ENCODE results near the gene BCL10. TPM values are rescaled to one million over a fixed set of nuclear protein-coding genes. Genes with fewer than 3 reads are reported as not detected.

The BCL10 gene
- polyA plus RNA-seq, 1 donor from 2014 or later = 17.3 TPM

- Histone ChIP-seq H3K4me3 (ENCODE audit: low read length) (no peak overlapping the region), H3K79me2 (replicated peaks; ENCODE audit: insufficient read depth, low read length) (no peaks in the 10 kb centered on the region), H3K9me2 (ENCODE audit: insufficient read depth, low read length) (no peaks in the 10 kb centered on the region), H3K4me2 (ENCODE audit: low read length) (no peak overlapping the region), H3K36me3 (ENCODE audit: insufficient read depth, low read length) (no peaks in the 10 kb centered on the region), H3K27ac (ENCODE audit: low read length) (no peak overlapping the region), H3K9ac (ENCODE audit: low read length) (no peak overlapping the region), H3K27me3 (ENCODE audit: insufficient read depth, low read depth, low read length) (no peaks in the 10 kb centered on the region), H4K20me1 (ENCODE audit: insufficient read depth) (no peaks in the 10 kb centered on the region), H3K9me3 (ENCODE audit: low read length) (no peaks in the 10 kb centered on the region), H2AFZ (ENCODE audit: low read depth, low read length) (no peak overlapping the region), H3F3A (ENCODE audit: insufficient read depth, low read length, poor library complexity, severe bottlenecking) (no peaks in the 10 kb centered on the region)
- no peak for TF ChIP-seq EZH2 (IDR thresholded peaks at IDR 0.05; ENCODE audit: borderline replicate concordance, insufficient read depth, low read length, poor library complexity, severe bottlenecking)
- TF ChIP-seq REST (IDR thresholded peaks at IDR 0.05; ENCODE audit: borderline replicate concordance) = no peak
- no peak for TF ChIP-seq EP300 (conservative IDR thresholded peaks at IDR 0.05; ENCODE audit: poor library complexity, severe bottlenecking)
- TF ChIP-seq RAD21 (conservative IDR thresholded peaks at IDR 0.05) = no peak
- TF ChIP-seq POLR2AphosphoS5 (IDR thresholded peaks at IDR 0.05) = no peak
- no peak for TF ChIP-seq TAF1 (IDR thresholded peaks at IDR 0.05; ENCODE audit: low read depth)
- TF ChIP-seq, protein P1, sequence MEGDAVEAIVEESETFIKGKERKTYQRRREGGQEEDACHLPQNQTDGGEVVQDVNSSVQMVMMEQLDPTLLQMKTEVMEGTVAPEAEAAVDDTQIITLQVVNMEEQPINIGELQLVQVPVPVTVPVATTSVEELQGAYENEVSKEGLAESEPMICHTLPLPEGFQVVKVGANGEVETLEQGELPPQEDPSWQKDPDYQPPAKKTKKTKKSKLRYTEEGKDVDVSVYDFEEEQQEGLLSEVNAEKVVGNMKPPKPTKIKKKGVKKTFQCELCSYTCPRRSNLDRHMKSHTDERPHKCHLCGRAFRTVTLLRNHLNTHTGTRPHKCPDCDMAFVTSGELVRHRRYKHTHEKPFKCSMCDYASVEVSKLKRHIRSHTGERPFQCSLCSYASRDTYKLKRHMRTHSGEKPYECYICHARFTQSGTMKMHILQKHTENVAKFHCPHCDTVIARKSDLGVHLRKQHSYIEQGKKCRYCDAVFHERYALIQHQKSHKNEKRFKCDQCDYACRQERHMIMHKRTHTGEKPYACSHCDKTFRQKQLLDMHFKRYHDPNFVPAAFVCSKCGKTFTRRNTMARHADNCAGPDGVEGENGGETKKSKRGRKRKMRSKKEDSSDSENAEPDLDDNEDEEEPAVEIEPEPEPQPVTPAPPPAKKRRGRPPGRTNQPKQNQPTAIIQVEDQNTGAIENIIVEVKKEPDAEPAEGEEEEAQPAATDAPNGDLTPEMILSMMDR (IDR thresholded peaks at IDR 0.05; ENCODE audit: poor library complexity, severe bottlenecking) = no peak
- TF ChIP-seq MXI1 (conservative IDR thresholded peaks at IDR 0.05; ENCODE audit: poor library complexity, severe bottlenecking) = no peak
- no peak for TF ChIP-seq SMC3 (conservative IDR thresholded peaks at IDR 0.05; ENCODE audit: poor library complexity)
These were observed 20.5 kb upstream of the BCL10 start for GRCh38 chr1:85296980-85297379.

- no peaks in the 10 kb centered on the region for H3K9me3 ChIP-seq (ENCODE audit: low read length)
- no peaks in the 10 kb centered on the region for H3F3A ChIP-seq (ENCODE audit: insufficient read depth, low read length, poor library complexity, severe bottlenecking)
- TF ChIP-seq POLR2AphosphoS5 (IDR thresholded peaks at IDR 0.05) (no peak), EP300 (conservative IDR thresholded peaks at IDR 0.05; ENCODE audit: poor library complexity, severe bottlenecking) (no peak), RAD21 (conservative IDR thresholded peaks at IDR 0.05) (no peak)
- TF ChIP-seq, protein P1 (IDR thresholded peaks at IDR 0.05; ENCODE audit: poor library complexity, severe bottlenecking) = no peak
- no peak overlapping the region for H3K4me3 ChIP-seq (ENCODE audit: low read length)
- no peak overlapping the region for H3K4me2 ChIP-seq (ENCODE audit: low read length)
- H4K20me1 ChIP-seq (ENCODE audit: insufficient read depth) = no peaks in the 10 kb centered on the region
- H3K27me3 ChIP-seq (ENCODE audit: insufficient read depth, low read depth, low read length) = no peaks in the 10 kb centered on the region
- no peak overlapping the region for H2AFZ ChIP-seq (ENCODE audit: low read depth, low read length)
- H3K36me3 ChIP-seq (ENCODE audit: insufficient read depth, low read length) = no peaks in the 10 kb centered on the region
- H3K9ac ChIP-seq (ENCODE audit: low read length) = no peak overlapping the region
- no peaks in the 10 kb centered on the region for H3K79me2 ChIP-seq (replicated peaks; ENCODE audit: insufficient read depth, low read length)
- no peaks in the 10 kb centered on the region for H3K9me2 ChIP-seq (ENCODE audit: insufficient read depth, low read length)
- H3K27ac ChIP-seq (ENCODE audit: low read length) = no peak overlapping the region
These were observed 19.2 kb upstream of the BCL10 start for GRCh38 chr1:85295654-85296053.
